ENCODE data around the gene JMJD7.
"Not testable (repeated sequence)": the region's sequence is repeated elsewhere in the genome, so short reads cannot be mapped to it uniquely, and the experiment has no call there.

Gene JMJD7

DNA sequence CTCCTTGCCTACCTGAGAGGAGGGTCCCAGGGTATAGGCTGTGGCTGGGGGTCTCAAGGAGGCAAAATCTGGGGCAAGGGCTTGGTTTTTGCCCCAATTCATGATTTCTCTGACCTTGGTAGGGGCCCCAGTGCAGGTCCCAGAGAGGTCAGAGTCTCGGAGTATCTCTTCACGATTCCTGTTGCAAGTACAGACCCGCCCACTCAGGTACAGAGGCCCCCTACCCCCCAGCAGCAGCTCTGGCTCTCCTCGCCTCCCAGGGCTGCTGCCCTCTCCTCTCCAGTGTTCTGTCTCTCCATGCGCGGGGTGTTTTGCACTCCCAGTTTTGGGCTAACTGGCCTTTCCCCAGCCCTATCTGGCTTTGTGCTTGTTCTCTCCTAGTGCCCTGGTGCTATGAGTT is 5.4 kb upstream of the JMJD7 start:
- DNase-seq (ENCODE audit: low spot score) = no peak

DNA sequence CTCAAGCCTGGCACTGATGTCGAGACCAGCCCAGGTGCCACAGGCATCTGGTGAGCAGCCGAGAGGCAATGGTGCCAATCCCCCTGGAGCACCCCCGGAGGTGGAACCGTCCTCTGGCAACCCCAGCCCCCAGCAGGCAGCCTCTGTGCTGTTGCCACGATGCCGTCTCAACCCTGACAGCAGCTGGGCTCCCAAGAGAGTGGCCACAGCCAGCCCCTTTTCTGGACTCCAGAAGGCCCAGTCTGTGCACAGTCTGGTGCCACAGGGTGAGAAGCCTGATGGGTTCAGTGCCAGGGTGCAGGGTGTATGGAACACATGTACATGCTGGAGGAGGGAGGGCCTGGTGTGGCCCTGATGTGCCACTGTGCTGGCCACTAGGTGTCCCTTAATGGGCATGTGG is 4.9 kb upstream of the JMJD7 start:
- no peak for DNase-seq (ENCODE audit: low spot score)

DNA sequence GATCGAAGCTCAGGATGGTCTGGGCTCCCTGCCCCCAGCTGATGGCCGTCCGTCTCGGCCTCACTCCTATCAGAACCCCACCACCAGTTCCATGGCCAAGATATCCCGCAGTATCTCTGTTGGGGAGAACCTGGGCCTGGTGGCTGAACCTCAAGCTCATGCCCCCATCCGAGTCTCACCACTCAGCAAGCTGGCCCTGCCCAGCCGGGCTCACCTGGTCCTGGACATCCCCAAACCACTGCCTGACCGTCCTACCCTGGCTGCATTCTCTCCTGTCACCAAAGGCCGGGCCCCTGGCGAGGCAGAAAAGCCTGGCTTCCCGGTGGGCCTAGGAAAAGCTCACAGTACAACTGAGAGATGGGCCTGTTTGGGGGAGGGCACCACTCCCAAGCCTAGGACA is 4.4 kb upstream of the JMJD7 start:
- DNase-seq (ENCODE audit: low spot score) = no peak

DNA sequence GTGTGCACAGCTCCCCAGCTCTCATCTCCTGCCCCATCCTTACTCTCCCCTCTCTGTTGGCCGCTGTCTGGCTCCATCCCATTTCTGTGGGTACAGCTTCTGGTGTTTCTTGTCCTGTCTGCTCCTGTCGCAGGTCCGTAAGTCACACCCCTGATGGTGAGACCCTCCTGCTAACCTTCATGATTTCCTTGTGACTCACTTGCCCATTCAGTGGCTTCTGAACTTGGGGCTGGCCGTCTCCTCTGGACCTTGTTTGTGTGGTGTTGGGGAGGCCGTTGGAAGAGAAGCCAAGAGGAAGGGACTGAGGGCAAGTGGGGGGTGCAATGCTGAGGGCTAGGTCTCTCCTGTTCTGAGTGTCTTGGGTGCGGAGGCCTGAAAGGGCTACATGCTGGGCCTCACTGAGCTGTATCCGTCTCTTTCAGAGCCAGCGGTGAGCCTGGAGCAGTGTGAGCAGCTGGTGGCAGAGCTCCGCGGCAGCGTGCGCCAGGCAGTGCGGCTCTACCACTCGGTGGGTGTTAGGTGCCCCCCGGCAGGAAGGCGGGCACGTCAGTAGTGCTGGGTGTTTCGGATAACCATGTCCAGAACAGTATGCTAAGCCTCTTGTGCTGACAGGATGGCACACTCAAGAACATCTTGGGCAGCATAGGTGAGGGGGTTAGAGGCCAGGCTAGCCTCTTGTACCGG is 3.7 kb upstream of the JMJD7 start:
- no peak for DNase-seq (ENCODE audit: low spot score)

DNA sequence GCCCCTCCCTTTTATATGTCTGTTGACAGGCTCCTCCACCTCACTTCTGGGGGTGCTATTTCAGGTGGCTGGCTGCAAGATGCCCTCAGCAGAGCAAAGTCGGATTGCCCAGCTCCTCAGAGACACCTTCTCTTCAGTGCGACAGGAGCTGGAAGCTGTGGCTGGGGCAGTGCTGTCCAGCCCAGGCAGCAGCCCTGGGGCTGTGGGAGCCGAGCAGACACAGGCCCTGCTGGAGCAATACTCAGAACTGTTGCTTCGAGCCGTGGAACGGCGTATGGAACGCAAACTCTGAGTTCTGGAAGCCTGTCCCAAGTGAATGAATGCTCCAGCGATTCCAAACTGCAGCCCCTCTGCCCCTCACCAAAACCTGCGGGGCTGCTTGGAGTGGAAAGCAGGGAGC is 2.7 kb upstream of the JMJD7 start:
- no peak for DNase-seq (ENCODE audit: low spot score)

DNA sequence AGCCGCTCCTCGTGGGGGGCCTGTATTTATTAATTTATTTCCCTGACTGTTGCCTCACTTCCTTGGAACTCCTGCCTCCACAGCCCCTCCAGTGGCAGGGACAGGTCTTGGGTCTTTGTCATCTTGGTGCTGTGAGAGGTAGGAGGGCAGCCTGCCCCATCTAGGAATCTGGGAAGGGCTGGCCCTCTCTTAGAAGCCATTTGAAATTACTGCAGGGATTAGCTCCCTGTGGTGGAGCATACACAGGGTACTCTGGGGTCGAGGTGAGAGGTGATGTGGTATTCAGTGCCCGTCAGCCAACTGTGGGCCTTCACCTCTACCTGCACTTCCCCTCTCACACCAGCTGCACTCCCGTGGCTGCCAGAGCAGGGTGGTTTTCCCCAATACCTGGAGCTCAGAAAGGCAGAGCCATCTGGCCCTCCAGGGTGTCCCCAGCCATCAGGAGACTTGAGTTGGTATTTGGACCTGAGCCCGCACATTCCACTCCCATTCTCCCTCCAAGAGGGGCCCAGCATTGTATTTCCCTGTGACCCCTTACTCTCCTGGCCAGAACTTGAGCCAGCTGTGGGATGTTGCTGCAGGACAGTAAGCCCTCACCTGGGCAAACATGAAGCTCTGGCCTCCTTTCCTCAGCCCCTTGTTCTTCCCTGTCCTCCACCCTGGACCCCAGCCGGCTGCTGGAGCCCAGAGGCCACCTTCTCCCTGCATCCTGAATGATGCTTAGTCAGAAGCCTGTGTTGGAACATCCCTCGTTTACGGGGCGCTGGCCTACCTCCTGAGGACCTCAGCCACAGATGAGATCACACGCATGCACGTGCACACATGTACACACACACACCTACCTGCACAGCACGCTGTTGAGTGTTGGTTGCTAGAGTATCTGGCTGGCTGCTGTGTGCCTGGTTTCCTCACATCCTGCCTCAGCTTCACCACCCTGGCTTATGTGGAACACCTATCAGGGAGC is 2.0 kb upstream of the JMJD7 start:
- DNase-seq (ENCODE audit: low spot score) = no peak

DNA sequence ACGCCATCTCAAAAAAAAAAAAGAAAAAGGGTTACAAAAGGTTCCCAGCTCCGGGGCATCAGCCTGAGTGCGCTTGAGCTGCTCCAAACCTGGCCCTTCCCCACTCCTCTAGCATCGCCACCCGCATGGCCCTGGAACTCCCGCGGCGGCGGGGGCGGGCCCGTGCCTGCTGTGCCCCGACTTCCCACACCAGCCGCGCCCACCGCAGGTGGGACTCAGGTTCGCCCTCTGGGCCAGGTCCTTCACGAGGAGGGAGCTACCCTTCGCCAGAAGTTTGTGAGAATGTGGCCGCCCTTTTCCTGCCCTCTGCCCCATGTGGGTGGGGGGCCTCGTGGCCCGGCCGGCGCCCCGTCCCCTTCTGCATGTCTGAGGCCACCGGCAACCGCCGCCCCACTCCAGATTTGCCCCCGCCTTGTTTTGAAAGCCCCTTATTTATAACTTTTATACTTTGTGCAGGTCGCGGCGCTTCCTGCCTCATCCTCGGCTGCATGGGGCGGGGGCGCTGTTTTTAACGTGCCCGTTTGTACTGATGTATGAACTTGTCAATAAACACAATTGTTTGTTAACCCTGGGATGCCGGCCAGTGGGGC is 507 bp upstream of the JMJD7 start:
- no peak for DNase-seq (ENCODE audit: low spot score)

DNA sequence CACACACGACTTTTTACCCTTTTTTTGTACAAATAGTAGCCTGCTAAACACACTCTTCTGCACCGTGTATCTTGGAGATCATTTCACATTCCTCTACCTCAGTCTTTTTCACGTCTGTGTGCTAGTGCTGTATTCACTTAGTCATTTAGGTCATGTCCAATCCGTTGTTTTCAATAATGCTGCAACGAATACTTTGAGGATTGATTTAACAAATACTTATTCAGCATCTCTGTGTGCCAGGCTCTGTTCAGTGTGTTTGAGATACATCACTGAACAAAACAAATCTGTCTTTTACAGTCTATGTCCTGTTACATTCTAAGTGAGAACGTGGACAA is 882 bp downstream of the JMJD7 start:
- no peak for DNase-seq (ENCODE audit: low spot score)

DNA sequence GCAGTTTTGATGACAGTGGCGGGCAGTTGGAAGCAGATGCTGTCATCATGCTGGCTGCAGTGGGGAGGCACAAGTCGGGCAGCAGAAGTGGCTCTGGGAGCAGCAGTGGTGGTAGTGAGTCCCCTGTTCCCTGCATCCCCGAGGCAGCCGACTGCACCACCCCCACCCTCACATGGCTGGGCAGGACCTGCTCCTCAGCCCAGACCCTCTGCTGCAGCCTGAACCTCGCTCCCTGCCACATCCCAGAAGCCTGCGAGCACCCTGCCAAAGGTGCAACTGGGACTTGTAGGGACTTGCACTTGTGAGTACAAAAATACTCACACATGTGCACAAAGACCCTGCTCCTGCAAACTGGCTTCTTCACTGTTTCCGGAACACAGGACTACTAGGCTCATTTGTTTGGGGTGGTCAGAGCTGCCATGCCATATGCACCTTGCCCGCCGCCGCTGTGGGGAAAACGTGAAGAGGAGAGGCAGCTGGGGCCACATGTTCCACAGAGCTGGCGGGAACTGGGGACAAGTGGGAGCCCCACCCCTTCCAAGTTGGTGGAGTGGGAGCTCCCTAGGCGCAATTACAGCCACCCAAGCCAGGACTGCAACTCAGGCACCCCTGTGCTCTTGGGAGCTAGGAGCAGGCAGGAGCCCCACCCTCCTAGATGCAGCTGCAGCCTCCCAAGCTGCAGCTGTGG is 2.2 kb downstream of the JMJD7 start:
- DNase-seq (ENCODE audit: low spot score) = no peak

DNA sequence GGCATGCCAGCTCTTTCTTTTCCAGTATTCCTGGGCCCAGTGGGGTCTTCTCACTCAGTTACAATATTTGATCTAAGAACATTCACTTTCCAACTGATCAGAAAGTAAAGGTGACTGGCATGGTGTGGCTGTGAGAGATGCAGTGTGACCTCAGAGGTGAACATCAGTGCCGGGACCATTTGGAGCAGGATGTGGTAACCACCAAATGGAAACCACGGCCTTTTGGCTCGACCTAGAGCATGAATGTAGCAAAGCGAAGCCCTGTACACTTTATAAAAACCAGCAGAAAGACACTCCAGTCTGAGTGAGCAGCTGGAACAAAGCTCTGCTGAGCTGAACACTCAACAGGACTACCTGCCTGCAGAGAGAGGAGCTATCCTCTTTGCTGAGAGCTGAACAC is 3.4 kb downstream of the JMJD7 start:
- DNase-seq (ENCODE audit: low spot score) = not testable (repeated sequence)

DNA sequence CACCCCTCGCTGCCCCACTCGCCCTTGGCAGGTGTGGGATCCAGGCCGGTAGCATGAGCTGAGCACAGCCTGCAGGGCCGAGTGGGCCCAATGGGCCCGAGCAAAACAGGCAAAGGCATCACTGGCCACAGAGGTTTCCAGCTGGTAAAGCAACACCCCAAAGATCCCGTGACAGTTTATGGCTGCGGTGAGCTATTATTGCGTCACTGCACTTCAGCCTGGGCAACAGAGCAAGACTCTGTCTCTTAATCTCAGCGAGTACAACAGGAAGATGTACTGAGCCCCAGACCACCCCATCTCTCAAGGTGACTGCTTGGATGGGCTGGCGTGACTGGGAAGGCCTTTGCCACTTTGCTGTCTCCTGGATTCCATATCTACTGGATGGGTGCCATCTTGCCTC is 4.3 kb downstream of the JMJD7 start:
- no peak for DNase-seq (ENCODE audit: low spot score)

DNA sequence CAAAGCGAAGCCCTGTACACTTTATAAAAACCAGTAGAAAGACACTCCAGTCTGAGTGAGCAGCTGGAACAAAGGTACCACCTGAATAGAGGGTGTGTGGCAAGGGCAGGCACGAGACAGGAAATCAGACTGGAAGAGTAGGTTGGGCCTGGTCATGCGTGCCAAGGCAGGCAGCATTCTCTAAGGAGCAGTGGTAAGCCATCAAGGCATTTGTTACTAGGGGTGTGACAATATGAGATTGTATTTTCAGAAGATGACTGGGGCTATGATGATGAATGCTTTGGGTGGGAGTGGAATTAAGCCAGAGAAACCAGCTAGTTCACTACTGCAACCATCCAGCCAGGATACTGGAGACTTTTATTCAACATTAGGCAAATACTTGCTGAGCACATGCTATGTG is 5.0 kb downstream of the JMJD7 start:
- DNase-seq (ENCODE audit: low spot score) = no peak

DNA sequence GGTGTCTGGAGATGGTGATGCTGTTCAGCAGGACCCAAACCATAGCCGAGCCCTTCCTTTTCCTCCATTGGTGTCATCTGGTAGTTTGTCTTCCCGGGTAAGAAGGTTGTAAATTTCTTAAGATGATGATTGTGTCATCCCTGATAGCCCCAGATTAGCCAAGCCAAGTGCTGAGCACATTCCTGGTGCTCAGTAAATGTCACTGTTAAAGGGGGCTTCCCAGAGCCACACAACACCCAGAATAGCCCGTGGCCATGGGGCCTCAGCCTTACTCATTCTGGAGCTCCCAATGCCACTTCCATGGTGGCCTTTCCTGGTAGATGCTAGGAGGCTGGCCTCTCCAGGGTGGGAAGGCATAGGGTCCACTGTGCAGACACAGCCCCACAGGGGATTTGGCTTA is 6.2 kb downstream of the JMJD7 start:
- no peak for DNase-seq (ENCODE audit: low spot score)

DNA sequence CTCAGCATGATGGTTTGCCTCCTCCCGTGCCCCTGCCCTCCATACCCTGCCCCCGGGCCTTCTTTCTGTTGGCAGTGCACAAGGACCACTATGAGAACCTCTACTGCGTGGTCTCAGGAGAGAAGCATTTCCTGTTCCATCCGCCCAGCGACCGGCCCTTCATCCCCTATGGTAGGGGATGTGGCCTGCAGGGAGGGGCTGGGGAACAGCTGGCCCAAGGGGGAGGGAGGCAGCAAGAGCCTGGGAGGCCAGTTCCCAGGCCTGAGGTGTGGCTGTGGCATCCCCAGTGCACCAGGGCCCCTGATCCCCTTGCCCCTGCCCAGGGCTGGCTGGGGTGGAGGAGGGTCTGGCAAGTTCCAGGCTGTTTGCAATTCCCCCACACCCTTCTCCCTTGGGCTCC is 8.2 kb downstream of the JMJD7 start:
- DNase-seq (ENCODE audit: low spot score) = no peak

DNA sequence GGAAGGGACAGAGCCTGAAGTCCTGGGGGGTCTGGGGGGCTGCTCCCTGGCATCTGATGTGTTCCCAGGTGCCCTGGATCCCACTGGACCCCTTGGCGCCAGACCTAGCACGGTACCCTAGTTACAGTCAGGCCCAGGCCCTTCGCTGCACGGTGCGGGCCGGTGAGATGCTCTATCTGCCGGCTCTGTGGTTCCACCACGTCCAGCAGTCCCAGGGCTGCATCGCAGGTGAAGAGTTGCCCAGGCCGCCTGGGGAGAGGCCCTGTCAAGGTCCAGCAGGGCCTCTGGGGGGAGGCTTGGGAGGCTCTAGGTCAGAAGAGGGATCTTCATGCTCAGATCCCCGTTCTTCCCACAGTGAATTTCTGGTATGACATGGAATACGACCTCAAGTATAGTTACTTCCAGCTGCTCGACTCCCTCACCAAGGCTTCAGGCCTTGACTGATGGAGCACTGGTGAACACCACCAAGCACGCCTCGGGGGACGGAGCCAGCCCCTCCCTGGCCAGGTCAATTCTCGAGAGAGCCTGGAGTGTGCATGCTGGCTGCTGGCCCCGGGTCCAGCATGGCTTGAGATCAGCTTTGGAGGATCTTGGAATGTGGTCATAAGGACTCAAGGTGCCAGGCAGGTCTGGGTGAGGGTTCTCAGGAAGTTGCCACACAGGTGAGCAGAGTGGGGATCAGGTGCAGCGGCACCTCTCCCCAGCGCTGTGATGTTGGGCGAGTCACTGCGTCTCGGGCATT is 9.0 kb downstream of the JMJD7 start:
- DNase-seq (ENCODE audit: low spot score) = no peak

DNA sequence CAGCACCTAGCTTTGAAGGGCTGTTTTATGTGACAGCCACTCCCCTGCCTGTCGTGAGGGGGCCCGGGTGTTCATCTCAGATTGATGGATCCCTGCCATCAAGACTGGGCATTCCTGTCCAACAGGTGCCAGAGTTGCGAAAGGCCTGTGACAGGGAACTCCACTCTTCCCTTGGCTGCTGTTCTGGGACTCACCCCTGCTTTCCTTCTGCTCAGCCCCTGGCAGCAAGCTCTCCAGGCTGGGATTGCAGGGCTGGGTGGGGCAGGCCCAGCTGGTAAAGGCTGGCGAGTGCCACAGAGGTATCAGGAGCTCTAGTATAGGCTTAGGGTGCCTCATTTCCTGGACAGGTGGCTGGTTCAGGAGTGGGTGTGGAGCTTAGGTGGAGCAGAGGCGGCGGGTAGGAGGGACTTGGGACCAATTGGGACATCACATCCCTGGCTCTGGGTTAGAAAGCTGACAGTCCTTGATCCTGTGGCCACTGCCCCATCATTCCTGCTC is 10.6 kb downstream of the JMJD7 start, which contains the start of gene PLA2G4B:
Gene PLA2G4B (plus strand): TSS at position 448 of the 498 bp plus-strand sequence. CDS start 67 bp downstream, outside the sequence.
- DNase-seq (ENCODE audit: low spot score) = no peak

DNA sequence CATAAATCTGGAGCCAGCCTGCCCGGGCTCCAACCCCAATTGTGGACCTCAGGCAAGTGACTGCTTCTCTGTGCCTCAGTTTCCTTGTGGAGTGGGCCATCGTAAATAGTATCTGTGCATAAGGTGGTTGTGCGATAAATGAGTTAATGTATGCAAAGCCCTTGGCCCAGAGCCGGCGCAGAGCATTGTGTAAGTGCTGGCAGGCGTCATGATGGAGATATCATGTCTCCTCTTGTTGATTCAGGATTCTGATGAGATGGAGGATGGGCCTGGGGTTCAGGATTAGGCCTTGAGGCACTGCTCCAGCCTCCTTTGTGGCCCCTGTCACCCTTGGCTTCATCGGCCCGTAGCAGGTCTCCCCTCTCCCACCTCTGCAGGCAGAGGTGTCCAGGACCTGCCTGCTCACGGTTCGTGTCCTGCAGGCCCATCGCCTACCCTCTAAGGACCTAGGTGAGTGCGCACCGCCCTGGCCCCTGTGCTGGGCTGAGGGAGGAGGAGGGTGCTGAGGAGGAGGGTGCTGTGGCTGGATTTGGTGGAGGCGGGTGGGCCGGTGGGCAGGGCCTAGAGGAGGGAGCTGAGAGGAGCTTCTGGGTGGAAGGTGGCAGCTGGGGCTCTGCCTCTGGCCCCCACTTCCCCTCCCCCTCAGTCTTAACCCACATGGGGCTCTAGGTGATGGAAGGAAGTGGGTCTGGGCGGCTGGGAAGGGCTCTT is 12.0 kb downstream of the JMJD7 start:
- DNase-seq (ENCODE audit: low spot score) = no peak

DNA sequence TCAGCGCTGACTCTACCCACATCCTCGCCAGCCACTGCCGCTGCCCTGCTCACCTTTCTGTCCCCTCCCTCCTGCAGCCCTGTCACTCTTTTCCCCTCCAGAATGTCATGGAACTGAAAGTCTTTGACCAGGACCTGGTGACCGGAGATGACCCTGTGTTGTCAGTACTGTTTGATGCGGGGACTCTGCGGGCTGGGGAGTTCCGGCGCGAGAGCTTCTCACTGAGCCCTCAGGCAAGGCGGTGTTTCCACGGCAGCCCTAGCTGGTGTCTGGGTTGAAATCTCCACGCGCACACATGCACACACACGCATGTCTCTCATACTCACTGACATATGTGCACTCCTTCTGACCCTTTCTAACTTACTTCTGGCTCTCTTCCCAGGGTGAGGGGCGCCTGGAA is 12.8 kb downstream of the JMJD7 start:
- no peak for DNase-seq (ENCODE audit: low spot score)

DNA sequence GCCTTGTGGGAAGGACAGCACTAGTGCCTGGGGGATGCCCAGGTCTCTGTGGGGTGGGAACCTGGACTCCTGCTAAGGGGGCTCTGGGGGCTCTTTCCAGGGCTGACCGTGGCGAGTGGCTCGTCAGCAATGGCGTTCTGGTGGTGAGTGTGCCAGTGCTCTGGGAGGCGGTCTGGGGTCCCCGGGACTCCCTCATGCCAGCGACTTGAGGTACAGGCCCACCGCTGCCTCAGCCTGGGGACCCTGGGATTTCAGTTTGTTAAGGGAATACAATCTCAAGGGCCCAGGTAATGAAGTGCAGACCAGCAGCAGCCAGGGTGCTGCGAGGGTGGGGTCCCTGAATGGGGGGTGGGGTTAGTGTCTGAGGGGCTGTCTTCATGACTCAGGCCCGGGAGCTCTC is 13.2 kb downstream of the JMJD7 start:
- DNase-seq (ENCODE audit: low spot score) = no peak

DNA sequence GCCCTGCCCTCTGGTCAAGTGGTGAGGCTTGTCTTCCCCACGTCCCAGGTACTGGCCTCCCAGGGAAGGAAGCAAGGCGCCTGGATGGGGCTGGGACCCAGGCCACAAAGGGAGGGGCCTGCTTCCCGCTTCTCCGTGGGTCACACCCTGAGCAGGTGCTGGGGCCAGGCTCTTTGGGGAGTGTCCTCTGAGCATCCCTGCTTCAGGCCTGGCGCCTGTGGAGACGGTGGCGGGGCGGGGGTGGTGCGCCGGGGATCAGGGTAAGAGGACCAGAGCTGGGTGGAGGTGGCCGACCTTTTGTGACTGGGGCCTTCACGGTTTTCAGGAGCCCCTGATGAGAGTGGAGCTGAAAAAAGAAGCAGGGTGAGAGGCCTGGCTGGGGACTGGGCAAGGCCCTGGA is 14.3 kb downstream of the JMJD7 start:
- DNase-seq (ENCODE audit: low spot score) = no peak

DNA sequence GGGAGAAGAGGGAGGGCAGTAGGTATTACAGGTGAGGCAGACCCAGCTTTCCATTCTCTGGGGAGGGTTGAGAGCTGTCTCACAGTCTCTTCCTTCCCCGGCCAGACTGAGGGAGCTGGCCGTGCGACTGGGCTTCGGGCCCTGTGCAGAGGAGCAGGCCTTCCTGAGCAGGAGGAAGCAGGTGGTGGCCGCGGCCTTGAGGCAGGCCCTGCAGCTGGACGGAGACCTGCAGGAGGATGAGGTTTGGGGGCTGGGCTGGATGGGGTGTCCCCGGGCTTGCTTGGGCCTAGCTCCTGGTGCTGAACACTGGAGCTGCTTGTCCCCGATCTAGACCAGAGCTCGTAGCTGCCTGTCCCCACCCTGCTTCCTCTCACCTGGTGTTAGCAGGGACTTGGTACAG is 15.7 kb downstream of the JMJD7 start:
- no peak for DNase-seq (ENCODE audit: low spot score)
